ENCODE data around the gene C1orf216. TPM values are rescaled to one million over a fixed set of nuclear protein-coding genes. Genes with fewer than 3 reads are reported as not detected.

The C1orf216 gene
- total RNA-seq, 1 experiment from 2014 or later: 13.9 TPM

- H2AFZ ChIP-seq (ENCODE audit: low read depth, low read length, poor library complexity, severe bottlenecking): no peak overlapping the region
- ChIA-PET CTCF (no interaction called here), RAD21 (ENCODE audit: low non-redundant PET in 1 of 2, low total read pairs in 2 of 2, uncharacterized antibody in 2 of 2, unreplicated experiment in 2 of 2) (no interaction called here), POLR2A (no interaction called here)
- H3K79me2 ChIP-seq (ENCODE audit: insufficient read depth, low read length): no peaks in the 10 kb centered on the region
- no peaks in the 10 kb centered on the region for H4K20me1 ChIP-seq (ENCODE audit: insufficient read depth)
- DNase-seq (ENCODE audit: low read depth, low spot score) (no peak), ATAC-seq (no peak)
- H3K9me2 ChIP-seq (ENCODE audit: insufficient read depth): no peaks in the 10 kb centered on the region
- no peaks in the 10 kb centered on the region for H3K9me3 ChIP-seq (ENCODE audit: control insufficient read depth in 1 of 2, insufficient read depth in 1 of 2, low read depth in 1 of 2, low read length in 2 of 2)
- H3K4me3 ChIP-seq (replicated peaks in 1 of 2; ENCODE audit: low read depth in 1 of 2, low read length in 2 of 2): no peak overlapping the region
- no peaks in the 10 kb centered on the region; the same call in 1 of the 2 replicates for H3K27me3 ChIP-seq (ENCODE audit: insufficient read depth, low read length)
- no peaks in the 10 kb centered on the region for H3K4me1 ChIP-seq (ENCODE audit: control insufficient read depth in 1 of 2, insufficient read depth in 2 of 2, low read length in 2 of 2)
- no peak overlapping the region for H3K27ac ChIP-seq (ENCODE audit: low read depth, low read length)
- no peak for TF ChIP-seq POLR2A (IDR thresholded peaks at IDR 0.05; ENCODE audit: borderline replicate concordance, extremely low read depth, insufficient read depth, insufficient read length)
- TF ChIP-seq RAD21 (IDR thresholded peaks at IDR 0.05; ENCODE audit: low read depth): no peak
- no peak for TF ChIP-seq SIN3A (IDR thresholded peaks at IDR 0.05; ENCODE audit: low read depth)
- no peak for TF ChIP-seq MAX (IDR thresholded peaks at IDR 0.05)
- TF ChIP-seq SP1 (IDR thresholded peaks at IDR 0.05; ENCODE audit: low read depth): no peak
- TF ChIP-seq POLR2AphosphoS5 (IDR thresholded peaks at IDR 0.05; ENCODE audit: low read depth, low read length): no peak
- TF ChIP-seq EGR1 (IDR thresholded peaks at IDR 0.05; ENCODE audit: low read depth): no peak
- TF ChIP-seq CBX3 (IDR thresholded peaks at IDR 0.05; ENCODE audit: low read depth): no peak
- TF ChIP-seq JUND (IDR thresholded peaks at IDR 0.05): no peak
- no peak for TF ChIP-seq REST (IDR thresholded peaks at IDR 0.05; ENCODE audit: low read depth)
- no peak for TF ChIP-seq ZNF274 (IDR thresholded peaks at IDR 0.05; ENCODE audit: low read depth, low read length)
- TF ChIP-seq ATF3 (IDR thresholded peaks at IDR 0.05): no peak
- no peak for TF ChIP-seq FOSL1 (IDR thresholded peaks at IDR 0.05; ENCODE audit: low read depth)
- no peak for TF ChIP-seq EZH2 (IDR thresholded peaks at IDR 0.05)
- H3K36me3 ChIP-seq (ENCODE audit: control insufficient read depth in 1 of 2, insufficient read depth in 2 of 2, low read length in 2 of 2): no peaks in the 10 kb centered on the region
- intact Hi-C loops (cut with micrococcal nuclease): no loop called here
- no peak overlapping the region for H3K4me2 ChIP-seq (ENCODE audit: low read length)
- BruUV-seq (replicated peaks): no TSS peak
- no peak overlapping the region for H3K9ac ChIP-seq (ENCODE audit: low read length)
Observed at GRCh38 chr1:35675773-35676172, 42.9 kb downstream of the C1orf216 start.
